OCI-LY3 (cell line): Measurements from ENCODE around the gene NUP155.
"Not testable (repeated sequence)": the region's sequence is repeated elsewhere in the genome, so short reads cannot be mapped to it uniquely, and the experiment has no call there.

Experiments used
- H2AFZ ChIP-seq: fragments of 200-600, 300-600 bp; shearing (Covaris generic); 2 replicates; pipeline ENCODE4 v1.6.0; 2014; ENCODE audit warnings: antibody characterized with exemption, low read depth, low read length
- H3K27ac ChIP-seq: fragments of 200-600, 300-600 bp; sonication (generic); 2 replicates; pipeline ENCODE4 v1.5.1; 2014; ENCODE audit warnings: mild to moderate bottlenecking, low read length, moderate library complexity, mixed read lengths
- H3K27me3 ChIP-seq: fragments of 200-600, 300-600 bp; sonication (generic); 2 replicates; pipeline ENCODE4 v1.6.1; 2014; ENCODE audit warnings: low read depth, low read length, mixed read lengths
- H3K36me3 ChIP-seq: fragments of 200-600, 300-600 bp; sonication (generic); replicated peaks from 2 replicates; pipeline ENCODE3; 2014; ENCODE audit warnings: low read depth, low read length, mixed read lengths
- H3K4me1 ChIP-seq: fragments of 300-600, 200-600 bp; sonication (generic); 2 replicates; pipeline ENCODE4 v1.6.1; 2014; ENCODE audit warnings: low read length, mixed read lengths
- H3K4me2 ChIP-seq: fragments of 200-600, 300-600 bp; sonication (generic); 2 replicates; pipeline ENCODE4 v1.6.1; 2014; ENCODE audit warnings: low read length, mixed read lengths
- H3K4me3 ChIP-seq: fragments of 300-600, 200-600 bp; sonication (generic); 2 replicates; pipeline ENCODE4 v1.5.1; 2014; ENCODE audit warnings: antibody characterized with exemption, mild to moderate bottlenecking, low read length, moderate library complexity
- H3K79me2 ChIP-seq: fragments of 300-600, 200-600 bp; shearing (Covaris generic); 2 replicates; pipeline ENCODE4 v1.6.1; 2014; ENCODE audit warnings: mild to moderate bottlenecking, low read length, mixed read lengths
- H3K9ac ChIP-seq: fragments of 300-600, 200-600 bp; shearing (Covaris generic); 2 replicates; pipeline ENCODE4 v1.6.0; 2014; ENCODE audit warnings: mild to moderate bottlenecking, low read length, moderate library complexity
- H3K9me3 ChIP-seq: fragments of 200-600, 300-600 bp; shearing (Covaris generic); 2 replicates; pipeline ENCODE4 v1.6.1; 2014; ENCODE audit warnings: low read length, mixed read lengths; ENCODE audit not compliant: insufficient read depth
- H4K20me1 ChIP-seq: fragments of 200-600, 300-600 bp; sonication (generic); 2 replicates; pipeline ENCODE4 v1.6.1; 2016; ENCODE audit warnings: low read length, mixed read lengths; ENCODE audit not compliant: insufficient read depth
- EZH2phosphoT487 ChIP-seq: fragments of 200-600 bp; shearing (Covaris generic); IDR thresholded peaks from 2 replicates; pipeline ENCODE4 v1.6.1; 2018; ENCODE audit warnings: antibody characterized with exemption, mixed run types, low read depth
- TF ChIP-seq, protein P1 (sequence below): fragments of 200-600, 300-600 bp; sonication (generic); IDR thresholded peaks from 2 replicates; pipeline ENCODE4 v1.5.1; 2014; ENCODE audit warnings: antibody characterized with exemption, low read length, low read depth

Gene NUP155

GRCh38 chr5:37283214-37283820, 87.6 kb downstream of the NUP155 start:
- H2AFZ ChIP-seq, result no peak overlapping the region
- no peaks in the 10 kb centered on the region for H3K4me1 ChIP-seq
- H3K4me3 ChIP-seq, result no peak overlapping the region
- no peaks in the 10 kb centered on the region for H3K9me3 ChIP-seq
- TF ChIP-seq, protein P1, sequence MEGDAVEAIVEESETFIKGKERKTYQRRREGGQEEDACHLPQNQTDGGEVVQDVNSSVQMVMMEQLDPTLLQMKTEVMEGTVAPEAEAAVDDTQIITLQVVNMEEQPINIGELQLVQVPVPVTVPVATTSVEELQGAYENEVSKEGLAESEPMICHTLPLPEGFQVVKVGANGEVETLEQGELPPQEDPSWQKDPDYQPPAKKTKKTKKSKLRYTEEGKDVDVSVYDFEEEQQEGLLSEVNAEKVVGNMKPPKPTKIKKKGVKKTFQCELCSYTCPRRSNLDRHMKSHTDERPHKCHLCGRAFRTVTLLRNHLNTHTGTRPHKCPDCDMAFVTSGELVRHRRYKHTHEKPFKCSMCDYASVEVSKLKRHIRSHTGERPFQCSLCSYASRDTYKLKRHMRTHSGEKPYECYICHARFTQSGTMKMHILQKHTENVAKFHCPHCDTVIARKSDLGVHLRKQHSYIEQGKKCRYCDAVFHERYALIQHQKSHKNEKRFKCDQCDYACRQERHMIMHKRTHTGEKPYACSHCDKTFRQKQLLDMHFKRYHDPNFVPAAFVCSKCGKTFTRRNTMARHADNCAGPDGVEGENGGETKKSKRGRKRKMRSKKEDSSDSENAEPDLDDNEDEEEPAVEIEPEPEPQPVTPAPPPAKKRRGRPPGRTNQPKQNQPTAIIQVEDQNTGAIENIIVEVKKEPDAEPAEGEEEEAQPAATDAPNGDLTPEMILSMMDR, result no peak
- TF ChIP-seq EZH2phosphoT487, result no peak
- no peaks in the 10 kb centered on the region for H3K79me2 ChIP-seq
- no peak overlapping the region for H3K27ac ChIP-seq
- H3K36me3 ChIP-seq, result no peaks in the 10 kb centered on the region
- no peaks in the 10 kb centered on the region for H4K20me1 ChIP-seq
- H3K4me2 ChIP-seq, result no peak overlapping the region
- no peaks in the 10 kb centered on the region for H3K27me3 ChIP-seq
- H3K9ac ChIP-seq, result no peak overlapping the region

DNA sequence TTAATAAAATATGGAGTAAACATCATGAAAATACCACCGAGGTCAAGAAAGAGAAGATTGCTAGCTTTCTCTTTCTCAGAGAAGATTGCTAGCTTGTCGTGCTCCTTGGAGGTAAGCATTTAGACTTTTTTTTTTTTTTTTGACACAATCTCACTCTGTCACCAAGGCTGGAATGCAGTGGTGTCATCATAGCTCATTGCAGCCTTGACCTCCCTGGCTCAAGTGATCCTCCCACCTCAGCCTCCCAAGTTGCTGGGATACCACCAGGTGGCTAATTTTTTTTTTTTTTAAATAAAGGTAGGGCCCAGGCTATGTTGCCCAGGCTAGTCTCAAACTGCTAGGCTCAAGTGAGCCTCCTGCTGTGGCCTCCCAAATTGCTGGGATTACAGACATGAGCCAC, 95.4 kb downstream of the NUP155 start:
- no peak overlapping the region for H3K4me2 ChIP-seq
- H4K20me1 ChIP-seq, result no peaks in the 10 kb centered on the region
- no peak overlapping the region for H3K27ac ChIP-seq
- H3K36me3 ChIP-seq, result no peaks in the 10 kb centered on the region
- no peaks in the 10 kb centered on the region for H3K79me2 ChIP-seq
- TF ChIP-seq, protein P1, result no peak
- no peak for TF ChIP-seq EZH2phosphoT487
- H3K27me3 ChIP-seq, result no peaks in the 10 kb centered on the region
- no peaks in the 10 kb centered on the region for H3K9me3 ChIP-seq
- no peak overlapping the region for H3K9ac ChIP-seq
- no peak overlapping the region for H2AFZ ChIP-seq
- no peak overlapping the region for H3K4me3 ChIP-seq
- H3K4me1 ChIP-seq, result no peaks in the 10 kb centered on the region

DNA sequence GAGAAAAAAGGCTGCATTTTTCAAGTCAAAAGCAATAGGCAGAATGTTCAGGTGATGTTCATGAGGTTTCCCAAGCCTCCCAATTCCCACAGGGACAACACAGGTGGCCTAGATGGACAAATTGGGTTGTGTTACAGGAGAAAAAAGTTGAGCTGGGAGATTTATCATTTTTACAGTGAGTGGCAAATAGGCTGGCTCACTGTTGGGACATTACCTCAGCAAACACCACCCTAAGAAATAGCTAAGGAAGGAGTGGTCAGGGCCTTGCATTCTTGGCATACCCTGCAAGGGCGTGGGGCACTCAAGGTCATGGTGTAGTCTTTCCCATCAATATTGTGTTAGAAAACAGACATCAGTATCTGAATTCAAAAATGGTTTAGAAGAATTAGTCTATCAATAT, 98.4 kb downstream of the NUP155 start:
- Histone ChIP-seq H3K27me3 (no peaks in the 10 kb centered on the region), H3K4me1 (no peaks in the 10 kb centered on the region), H3K79me2 (no peaks in the 10 kb centered on the region), H3K27ac (no peak overlapping the region), H3K9ac (no peak overlapping the region), H3K4me2 (no peak overlapping the region), H2AFZ (no peak overlapping the region), H4K20me1 (no peaks in the 10 kb centered on the region), H3K36me3 (no peaks in the 10 kb centered on the region), H3K9me3 (no peaks in the 10 kb centered on the region), H3K4me3 (no peak overlapping the region)
- TF ChIP-seq EZH2phosphoT487, result no peak
- TF ChIP-seq, protein P1, result no peak

DNA sequence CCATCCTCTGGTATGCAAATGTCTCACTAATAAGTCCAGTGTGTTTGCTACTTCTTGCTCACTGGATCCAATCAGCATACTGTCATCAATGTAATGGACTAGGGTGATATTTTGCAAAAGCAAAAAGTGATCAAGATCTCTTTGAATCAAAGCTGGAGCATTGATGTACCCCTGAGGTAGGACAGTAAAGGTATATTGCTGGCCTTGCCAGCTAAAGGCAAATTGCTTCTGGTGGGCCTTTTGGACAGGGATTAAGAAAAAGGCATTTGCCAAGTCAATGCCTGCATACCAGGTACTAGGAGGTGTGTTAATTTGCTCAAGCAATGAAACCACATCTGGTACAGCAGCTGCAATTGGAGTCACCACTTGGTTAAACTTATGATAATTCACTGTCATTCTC, 102.8 kb downstream of the NUP155 start:
- H3K4me2 ChIP-seq, H3K4me3 ChIP-seq, H3K9ac ChIP-seq, H2AFZ ChIP-seq, H3K27me3 ChIP-seq, H3K79me2 ChIP-seq, H3K4me1 ChIP-seq, H3K9me3 ChIP-seq, H3K27ac ChIP-seq, H4K20me1 ChIP-seq, H3K36me3 ChIP-seq: not testable (repeated sequence)
